DMS114 treated with DMSO at 0.1 percent for 48 hours (cell line): ENCODE data around the gene SERTAD2.

ENCODE experiments used
- DNase-seq: peaks from one replicate; lab custom pipeline; 2025; ENCODE audit not compliant: unreplicated experiment; lab: John Stamatoyannopoulos, UW

SERTAD2 gene

DNA sequence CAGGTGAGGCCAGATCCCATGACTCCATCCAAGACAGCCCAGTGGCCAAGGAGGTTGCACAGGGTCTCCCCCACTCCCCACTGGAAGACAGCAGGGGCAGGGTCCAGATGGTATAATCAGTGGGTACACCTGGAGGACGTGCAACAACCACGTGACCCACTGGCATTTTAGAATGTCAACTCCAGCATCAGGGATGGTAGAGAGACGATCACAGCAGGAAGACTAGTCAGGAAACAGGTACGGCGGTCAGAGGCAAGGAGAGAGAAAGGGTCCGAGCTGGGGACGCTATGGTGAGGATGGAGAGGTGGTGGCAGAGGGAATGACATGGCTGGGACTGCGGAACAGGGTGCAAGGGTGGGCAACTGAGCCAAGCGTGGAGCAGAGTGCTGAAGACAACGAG lies 23.0 kb downstream of the SERTAD2 start:
- no peak for DNase-seq

DNA sequence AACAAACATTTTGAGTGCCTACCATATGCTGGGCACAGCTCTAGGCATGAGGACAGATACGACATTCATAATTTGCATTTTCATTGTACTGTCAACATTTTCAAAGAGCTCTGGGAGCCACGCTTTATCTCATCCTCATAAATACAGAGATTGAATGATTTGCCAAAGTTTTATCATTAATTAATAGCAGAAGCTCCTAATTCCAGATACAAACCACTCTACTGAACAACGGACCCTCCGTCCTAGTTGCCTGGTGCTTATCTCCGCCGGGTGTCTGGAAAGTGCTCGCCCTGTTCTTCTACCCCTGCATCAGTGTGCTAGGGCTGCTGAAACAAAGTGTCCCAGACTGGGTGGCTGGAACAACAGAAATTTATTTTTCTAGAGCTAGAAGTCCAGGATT lies 23.8 kb downstream of the SERTAD2 start:
- DNase-seq: no peak

- DNase-seq: no peak
Measured at GRCh38 chr2:64629329-64629781, 24.4 kb downstream of the SERTAD2 start.

DNA sequence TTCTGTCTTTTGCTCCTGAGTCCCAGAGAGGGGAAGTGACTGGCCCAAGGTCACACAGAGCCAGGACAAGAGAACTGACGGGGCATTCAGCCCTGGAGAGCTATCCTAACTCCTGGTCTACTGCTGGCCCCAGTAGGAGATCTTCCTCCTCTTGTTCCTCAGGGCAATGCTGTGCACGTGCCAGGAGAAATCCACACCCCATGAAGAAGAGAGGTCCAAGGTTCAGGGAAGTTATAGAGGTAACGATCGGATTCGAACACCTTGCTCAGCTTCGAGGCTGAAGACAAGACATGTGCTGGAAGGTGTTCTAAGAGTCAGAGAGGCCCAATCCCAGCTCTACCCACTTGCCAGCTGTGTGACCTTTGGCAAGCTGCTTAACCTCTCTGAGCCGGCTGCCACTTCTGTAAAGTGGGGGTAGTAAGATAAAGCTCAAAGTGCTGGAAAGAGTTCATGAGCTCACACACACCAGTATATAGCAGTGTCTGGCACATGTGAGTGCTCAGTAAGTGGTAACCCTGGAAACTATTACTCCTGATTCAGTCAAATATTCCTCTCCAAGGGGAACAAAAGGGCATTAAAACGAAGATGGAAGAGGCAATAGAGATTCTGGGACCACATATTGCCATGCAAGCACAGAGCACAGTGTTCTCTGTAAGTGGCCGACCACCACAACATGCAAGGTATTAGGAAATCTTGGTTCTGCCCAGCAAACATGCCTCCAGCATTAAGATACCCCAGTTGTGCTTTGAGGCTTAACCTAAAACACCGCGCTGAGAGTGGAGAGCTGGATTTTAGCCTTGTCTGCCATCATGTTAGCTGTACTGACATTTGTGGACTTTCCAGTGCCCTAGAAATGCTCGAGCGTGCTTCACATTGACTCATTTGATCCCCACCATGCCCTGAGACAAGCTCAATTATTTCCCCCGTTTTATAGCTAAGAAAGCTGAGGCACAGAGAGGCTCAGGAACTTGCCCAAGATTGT lies 25.6 kb downstream of the SERTAD2 start:
- DNase-seq: no peak

DNA sequence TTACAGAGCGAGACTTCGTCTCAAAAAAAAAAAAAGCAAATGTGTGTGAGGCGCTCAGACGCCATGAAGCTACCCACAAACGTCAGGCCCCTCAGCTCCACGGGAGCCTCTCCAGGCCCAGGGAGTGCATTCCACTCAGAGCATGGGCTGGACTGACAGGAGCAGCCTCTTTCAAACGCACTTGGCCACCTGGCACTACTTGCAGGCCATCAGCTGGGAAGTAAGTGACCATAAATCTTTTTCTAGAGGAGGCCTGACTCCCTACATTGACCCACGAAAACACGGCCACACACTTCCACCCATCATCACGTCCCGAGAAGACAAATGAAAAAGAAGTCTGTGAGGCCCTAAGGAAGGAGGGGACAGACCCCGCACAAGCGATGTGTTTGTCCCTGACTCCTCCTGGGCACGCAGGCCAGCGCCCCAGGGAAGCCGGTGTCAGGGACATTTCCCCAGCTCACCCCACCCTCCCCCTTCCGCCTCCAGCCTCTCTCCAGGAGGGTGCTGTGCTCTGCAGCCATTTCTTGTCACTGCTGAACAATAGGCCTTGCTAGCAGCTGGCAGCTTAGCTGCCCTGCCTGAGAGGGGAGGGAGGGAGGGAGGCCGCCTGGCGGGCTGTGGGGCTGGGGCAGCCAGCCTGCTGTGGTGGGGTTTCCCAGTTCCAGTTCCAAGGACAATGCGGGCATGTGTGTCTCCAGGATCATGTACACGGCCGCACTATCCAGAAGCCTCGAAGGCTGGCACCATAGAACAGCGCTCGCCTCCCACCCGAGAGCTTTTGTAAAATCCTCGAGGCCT lies 26.6 kb downstream of the SERTAD2 start:
- DNase-seq: no peak

DNA sequence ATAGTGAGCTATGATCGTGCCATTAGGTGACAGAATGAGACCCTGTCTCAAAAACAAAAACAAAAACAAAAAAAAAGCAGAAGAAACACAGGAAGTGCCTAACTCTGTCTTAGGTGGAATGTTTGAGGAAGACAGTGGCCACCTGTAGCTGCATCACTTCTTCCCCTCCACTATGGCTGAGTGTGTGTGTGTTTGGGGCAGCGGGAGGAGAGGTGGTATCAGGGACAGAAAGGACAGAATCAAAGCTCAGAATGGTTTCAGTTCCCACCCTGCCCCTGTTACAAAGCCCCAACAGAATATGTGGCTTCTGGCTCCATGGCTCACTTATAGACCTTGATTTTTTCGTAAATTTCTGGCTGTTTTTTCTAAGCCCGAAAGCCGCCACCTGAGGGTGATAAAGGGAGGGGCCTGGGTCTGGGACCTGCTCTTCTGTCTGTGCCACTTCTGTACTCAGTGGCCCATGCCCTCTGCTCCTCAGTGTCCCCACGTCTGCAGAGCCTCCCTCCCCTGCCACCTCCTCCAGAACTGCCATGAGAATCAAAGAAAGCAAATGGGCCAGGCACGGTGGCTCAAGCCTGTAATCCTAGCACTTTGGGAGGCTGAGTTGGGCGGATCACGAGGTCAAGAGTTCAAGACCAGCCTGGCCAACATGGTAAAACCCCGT lies 27.4 kb downstream of the SERTAD2 start:
- no peak for DNase-seq

GRCh38 chr2:64625299-64626145 lies 28.2 kb downstream of the SERTAD2 start:
- no peak for DNase-seq

- DNase-seq: no peak
Measured at GRCh38 chr2:64624862-64625261, 28.9 kb downstream of the SERTAD2 start.

- no peak for DNase-seq
Measured at GRCh38 chr2:64624108-64624610, 29.6 kb downstream of the SERTAD2 start.

DNA sequence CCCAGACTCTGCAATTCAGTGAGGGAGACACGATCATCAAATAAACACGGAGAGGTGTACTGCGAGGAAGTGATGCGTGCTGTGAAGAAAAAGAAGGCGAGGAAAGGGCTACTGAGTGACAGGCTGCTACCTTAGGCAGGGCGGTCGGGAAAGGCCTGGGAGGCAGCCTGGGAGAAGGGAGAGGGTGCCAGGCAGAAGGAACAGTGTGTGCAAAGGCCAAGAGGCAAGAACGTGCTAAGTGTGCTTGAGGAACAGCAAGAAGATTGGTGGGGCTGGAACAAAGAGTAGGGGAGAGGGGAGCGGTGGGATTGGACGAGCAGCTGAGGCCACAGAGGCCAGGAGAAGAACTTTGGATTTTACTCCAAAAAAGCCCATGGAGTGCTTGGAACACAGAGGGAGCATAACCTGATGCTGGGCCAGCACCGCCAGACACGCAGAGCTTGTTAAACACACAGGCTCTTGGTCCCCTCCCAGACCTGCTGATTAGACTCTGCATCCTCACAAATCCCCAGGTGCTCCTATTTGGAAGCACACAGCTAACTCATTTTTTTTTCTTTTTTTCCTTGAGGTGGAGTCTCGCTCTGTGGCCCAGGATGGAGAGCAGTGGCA lies 30.4 kb downstream of the SERTAD2 start:
- DNase-seq: no peak

- no peak for DNase-seq
Measured at GRCh38 chr2:64622443-64623241, 31.1 kb downstream of the SERTAD2 start.

- DNase-seq: no peak
Measured at GRCh38 chr2:64620661-64621060, 33.1 kb downstream of the SERTAD2 start.

DNA sequence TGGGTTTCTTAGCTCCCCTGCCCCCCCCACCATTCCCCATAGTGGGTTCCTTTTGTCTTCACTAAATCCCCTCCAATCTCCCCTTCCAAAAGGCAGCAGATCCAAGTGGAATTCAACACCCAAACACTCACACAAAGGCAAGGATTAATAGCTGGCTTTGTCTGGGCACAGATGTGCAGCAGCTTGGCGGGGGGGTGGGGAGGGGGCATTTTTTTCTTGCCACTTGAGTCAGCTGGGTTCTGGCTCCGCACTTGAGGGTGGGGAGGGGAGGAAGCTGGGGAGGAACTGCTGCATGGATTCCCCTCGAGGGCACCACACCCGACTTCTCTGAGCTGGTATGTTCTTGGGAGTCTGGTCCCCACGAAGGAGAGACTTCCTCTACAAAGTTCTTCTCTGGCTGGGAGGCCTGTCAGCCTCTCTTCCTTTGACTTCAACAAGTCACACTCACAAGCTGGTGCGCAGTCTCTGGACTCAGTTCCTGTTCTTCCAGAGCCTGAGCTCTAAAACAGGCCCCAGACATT lies 36.0 kb downstream of the SERTAD2 start:
- no peak for DNase-seq

DNA sequence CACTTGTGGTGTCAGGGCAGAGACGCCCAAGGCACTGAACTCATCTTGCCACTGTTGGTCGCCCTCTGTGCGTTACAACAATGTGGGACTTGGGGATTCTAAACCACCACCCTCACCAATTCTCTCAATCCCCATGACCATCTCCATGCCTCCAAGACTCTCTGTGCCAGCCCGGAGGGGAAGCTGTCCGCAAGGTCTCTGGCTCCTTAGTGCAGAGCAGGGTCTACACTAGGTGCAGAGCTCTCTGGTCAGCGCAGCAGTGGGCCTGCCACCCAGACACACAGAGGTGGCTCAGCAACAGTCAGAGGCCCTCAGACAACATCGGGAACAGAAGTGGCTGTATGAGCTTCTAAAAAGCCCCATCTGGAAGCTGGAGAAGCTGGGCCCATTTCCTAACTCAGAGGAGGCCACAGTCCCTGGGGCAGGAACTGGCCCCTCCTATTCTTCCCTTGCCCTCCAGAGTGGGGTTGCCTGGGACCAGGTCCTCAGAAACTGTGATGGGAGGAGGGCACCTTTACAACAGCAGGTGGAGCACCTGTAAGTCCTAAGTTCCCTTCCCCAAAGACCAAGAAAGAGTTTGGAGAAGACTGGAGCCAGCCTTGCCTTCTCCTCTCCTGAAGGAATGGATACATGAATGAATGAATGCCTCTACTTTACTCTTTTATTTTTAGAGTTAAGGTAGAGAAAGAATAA lies 37.7 kb downstream of the SERTAD2 start:
- DNase-seq: no peak

GRCh38 chr2:64615192-64615763 lies 38.4 kb downstream of the SERTAD2 start:
- no peak for DNase-seq

DNA sequence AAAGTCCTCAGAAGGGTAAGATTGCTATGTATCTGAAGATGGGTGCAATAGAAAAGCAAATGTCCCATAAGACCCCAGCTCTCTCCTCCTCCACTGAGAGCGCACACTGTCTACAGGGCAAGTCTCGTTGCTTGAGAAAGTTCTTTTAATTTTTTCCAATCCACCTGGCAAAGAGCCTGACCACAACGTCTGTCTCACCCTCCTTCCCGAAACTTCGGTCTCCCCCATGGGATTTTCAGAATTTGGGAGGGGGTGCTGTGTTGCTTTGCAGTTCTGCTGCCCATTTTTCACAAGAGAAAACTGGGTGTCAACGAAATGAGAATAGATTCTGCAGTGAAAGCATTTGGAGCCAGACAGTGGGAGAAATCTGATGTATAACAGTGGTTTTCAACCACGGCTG lies 40.4 kb downstream of the SERTAD2 start:
- no peak for DNase-seq

GRCh38 chr2:64612575-64613195 lies 41.0 kb downstream of the SERTAD2 start:
- DNase-seq: no peak
